ENCODE measurements around the gene ESD.

The ESD gene

DNA sequence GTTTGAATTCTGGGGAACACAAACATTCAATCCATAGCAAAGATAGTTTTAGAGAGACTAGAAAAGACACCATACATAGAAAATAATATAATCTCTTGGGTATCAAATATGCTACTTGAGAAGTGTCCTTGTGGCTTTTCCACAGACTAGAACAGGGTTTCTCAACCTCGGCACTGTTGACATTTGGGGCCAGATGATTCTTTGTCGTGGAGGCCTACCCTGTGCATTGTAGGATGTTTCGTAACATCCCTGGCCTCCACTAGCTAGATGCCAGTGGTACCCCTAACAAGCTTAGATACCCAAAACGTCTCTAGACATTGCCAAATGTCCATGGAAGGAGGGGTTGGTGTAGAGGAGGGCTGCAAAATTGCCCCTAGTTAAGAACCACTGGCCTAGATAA lies 2.2 kb upstream of the ESD start:
- TF ChIP-seq, protein P1, sequence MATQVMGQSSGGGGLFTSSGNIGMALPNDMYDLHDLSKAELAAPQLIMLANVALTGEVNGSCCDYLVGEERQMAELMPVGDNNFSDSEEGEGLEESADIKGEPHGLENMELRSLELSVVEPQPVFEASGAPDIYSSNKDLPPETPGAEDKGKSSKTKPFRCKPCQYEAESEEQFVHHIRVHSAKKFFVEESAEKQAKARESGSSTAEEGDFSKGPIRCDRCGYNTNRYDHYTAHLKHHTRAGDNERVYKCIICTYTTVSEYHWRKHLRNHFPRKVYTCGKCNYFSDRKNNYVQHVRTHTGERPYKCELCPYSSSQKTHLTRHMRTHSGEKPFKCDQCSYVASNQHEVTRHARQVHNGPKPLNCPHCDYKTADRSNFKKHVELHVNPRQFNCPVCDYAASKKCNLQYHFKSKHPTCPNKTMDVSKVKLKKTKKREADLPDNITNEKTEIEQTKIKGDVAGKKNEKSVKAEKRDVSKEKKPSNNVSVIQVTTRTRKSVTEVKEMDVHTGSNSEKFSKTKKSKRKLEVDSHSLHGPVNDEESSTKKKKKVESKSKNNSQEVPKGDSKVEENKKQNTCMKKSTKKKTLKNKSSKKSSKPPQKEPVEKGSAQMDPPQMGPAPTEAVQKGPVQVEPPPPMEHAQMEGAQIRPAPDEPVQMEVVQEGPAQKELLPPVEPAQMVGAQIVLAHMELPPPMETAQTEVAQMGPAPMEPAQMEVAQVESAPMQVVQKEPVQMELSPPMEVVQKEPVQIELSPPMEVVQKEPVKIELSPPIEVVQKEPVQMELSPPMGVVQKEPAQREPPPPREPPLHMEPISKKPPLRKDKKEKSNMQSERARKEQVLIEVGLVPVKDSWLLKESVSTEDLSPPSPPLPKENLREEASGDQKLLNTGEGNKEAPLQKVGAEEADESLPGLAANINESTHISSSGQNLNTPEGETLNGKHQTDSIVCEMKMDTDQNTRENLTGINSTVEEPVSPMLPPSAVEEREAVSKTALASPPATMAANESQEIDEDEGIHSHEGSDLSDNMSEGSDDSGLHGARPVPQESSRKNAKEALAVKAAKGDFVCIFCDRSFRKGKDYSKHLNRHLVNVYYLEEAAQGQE (IDR thresholded peaks at IDR 0.05; ENCODE audit: low read depth): no peak
- TF ChIP-seq FOXM1 (IDR thresholded peaks at IDR 0.05; ENCODE audit: borderline replicate concordance, low read depth): no peak
- TF ChIP-seq EGR1 (IDR thresholded peaks at IDR 0.05): no peak
- TF ChIP-seq RAD21 (IDR thresholded peaks at IDR 0.05; ENCODE audit: low read depth): no peak
- TF ChIP-seq CEBPB (IDR thresholded peaks at IDR 0.05): no peak
- no peak for TF ChIP-seq YY1 (IDR thresholded peaks at IDR 0.05; ENCODE audit: low read depth)
- TF ChIP-seq, protein P2, sequence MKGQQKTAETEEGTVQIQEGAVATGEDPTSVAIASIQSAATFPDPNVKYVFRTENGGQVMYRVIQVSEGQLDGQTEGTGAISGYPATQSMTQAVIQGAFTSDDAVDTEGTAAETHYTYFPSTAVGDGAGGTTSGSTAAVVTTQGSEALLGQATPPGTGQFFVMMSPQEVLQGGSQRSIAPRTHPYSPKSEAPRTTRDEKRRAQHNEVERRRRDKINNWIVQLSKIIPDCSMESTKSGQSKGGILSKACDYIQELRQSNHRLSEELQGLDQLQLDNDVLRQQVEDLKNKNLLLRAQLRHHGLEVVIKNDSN (IDR thresholded peaks at IDR 0.05): no peak
- no peak for TF ChIP-seq TAF1 (IDR thresholded peaks at IDR 0.05; ENCODE audit: low read depth)
- TF ChIP-seq EP300 (IDR thresholded peaks at IDR 0.05; ENCODE audit: borderline replicate concordance): no peak
- TF ChIP-seq NFIC (IDR thresholded peaks at IDR 0.05): no peak
- no peak for TF ChIP-seq TEAD4 (IDR thresholded peaks at IDR 0.05)
- no peak for TF ChIP-seq ZBTB7A (IDR thresholded peaks at IDR 0.05; ENCODE audit: low read depth)
- TF ChIP-seq, protein P3, sequence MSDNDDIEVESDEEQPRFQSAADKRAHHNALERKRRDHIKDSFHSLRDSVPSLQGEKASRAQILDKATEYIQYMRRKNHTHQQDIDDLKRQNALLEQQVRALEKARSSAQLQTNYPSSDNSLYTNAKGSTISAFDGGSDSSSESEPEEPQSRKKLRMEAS (IDR thresholded peaks at IDR 0.05): no peak
- no peak for TF ChIP-seq TCF12 (IDR thresholded peaks at IDR 0.05; ENCODE audit: low read depth)
- TF ChIP-seq CREB1 (IDR thresholded peaks at IDR 0.05; ENCODE audit: low read depth): no peak

DNA sequence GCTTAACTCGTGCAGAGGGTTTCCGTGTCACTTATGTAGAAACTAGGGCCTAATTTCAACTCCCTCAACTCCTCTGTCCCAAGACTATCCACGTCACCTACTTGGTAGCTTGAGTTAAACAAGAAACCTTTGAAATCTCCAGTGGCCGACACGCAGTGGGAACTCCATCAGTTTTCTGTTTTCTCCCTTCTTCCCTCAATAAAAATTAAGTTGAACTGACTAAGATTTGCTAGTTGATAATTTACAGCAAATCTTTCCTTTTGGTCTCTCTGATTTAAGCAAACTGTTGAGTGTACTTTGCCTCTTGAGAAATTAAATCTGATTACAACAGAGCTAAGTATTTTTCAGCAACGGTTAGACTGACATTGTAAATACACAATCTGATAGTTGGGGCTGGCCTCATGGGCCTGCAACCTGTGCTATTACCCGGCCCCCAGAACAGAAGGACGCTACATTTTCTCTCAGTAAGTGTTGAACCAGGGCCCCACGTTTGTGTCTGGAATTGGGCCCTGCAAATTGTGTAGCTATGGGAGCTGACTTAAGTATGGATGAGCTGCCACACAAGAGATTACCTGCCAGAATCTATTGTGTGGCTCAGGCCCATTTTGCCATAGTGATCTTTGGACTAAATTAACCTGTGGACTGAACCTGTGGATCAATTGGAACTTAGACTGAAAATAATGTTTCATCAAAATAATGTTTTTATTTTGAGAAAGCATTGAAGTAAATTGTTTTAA lies 708 bp upstream of the ESD start:
- TF ChIP-seq FOXM1 (IDR thresholded peaks at IDR 0.05; ENCODE audit: borderline replicate concordance, low read depth) (no peak), RAD21 (IDR thresholded peaks at IDR 0.05; ENCODE audit: low read depth) (no peak), ZBTB7A (IDR thresholded peaks at IDR 0.05; ENCODE audit: low read depth) (no peak), TAF1 (IDR thresholded peaks at IDR 0.05; ENCODE audit: low read depth) (no peak), NFIC (IDR thresholded peaks at IDR 0.05) (no peak), CEBPB (IDR thresholded peaks at IDR 0.05) (no peak), YY1 (IDR thresholded peaks at IDR 0.05; ENCODE audit: low read depth) (no peak), TCF12 (IDR thresholded peaks at IDR 0.05; ENCODE audit: low read depth) (no peak), EP300 (IDR thresholded peaks at IDR 0.05; ENCODE audit: borderline replicate concordance) (no peak)
- TF ChIP-seq, protein P2 (IDR thresholded peaks at IDR 0.05): no peak
- TF ChIP-seq, protein P3 (IDR thresholded peaks at IDR 0.05): no peak

DNA sequence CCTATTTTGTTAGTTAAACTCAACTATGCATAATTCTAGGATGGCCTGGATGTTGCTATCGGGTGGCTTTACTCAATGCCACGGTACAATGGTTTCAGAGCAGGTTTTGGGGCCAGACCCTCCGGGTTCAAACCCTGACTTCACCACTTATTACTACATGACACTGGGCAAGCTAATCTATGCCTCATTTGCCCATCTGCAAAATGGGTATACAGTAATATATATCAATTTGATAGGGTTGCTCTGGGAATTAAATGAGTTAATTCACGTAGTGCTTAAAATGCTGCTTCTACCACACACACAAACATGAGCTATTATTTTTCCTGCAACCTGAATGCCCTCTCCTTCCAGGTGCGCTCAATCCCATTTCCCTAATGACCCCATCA lies 839 bp downstream of the ESD start:
- TF ChIP-seq, protein P1 (IDR thresholded peaks at IDR 0.05; ENCODE audit: low read depth): no peak
- TF ChIP-seq, protein P2 (IDR thresholded peaks at IDR 0.05): no peak
- TF ChIP-seq TCF12 (IDR thresholded peaks at IDR 0.05; ENCODE audit: low read depth) (no peak), CREB1 (IDR thresholded peaks at IDR 0.05; ENCODE audit: low read depth) (no peak), TAF1 (IDR thresholded peaks at IDR 0.05; ENCODE audit: low read depth) (no peak), EP300 (IDR thresholded peaks at IDR 0.05; ENCODE audit: borderline replicate concordance) (no peak), ZBTB7A (IDR thresholded peaks at IDR 0.05; ENCODE audit: low read depth) (no peak), FOXM1 (IDR thresholded peaks at IDR 0.05; ENCODE audit: borderline replicate concordance, low read depth) (no peak), RAD21 (IDR thresholded peaks at IDR 0.05; ENCODE audit: low read depth) (no peak), EGR1 (IDR thresholded peaks at IDR 0.05) (no peak), CEBPB (IDR thresholded peaks at IDR 0.05) (no peak), YY1 (IDR thresholded peaks at IDR 0.05; ENCODE audit: low read depth) (no peak), TEAD4 (IDR thresholded peaks at IDR 0.05) (no peak), NFIC (IDR thresholded peaks at IDR 0.05) (no peak)
- TF ChIP-seq, protein P3 (IDR thresholded peaks at IDR 0.05): no peak

DNA sequence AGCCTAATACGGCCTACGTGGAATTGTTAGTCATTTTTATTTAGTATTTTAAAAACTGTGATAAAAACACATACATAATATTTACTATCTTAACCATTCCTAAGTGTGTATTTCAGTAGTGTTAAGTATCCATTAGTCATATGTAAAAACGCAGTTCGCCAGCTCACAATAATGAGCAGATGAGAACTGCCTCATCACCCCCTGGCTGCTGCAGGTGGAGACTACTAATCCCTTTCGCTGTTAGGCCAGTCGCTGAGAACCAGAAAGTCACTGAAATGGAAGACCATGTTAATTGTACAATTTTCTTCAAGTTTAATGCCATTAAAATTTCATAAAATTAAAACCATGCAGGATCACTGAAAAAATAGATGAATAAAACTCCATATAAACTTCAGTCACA lies 1.6 kb downstream of the ESD start:
- TF ChIP-seq, protein P1 (IDR thresholded peaks at IDR 0.05; ENCODE audit: low read depth): no peak
- TF ChIP-seq CREB1 (IDR thresholded peaks at IDR 0.05; ENCODE audit: low read depth): no peak
- TF ChIP-seq, protein P3 (IDR thresholded peaks at IDR 0.05): no peak
- TF ChIP-seq TEAD4 (IDR thresholded peaks at IDR 0.05): no peak
- no peak for TF ChIP-seq EGR1 (IDR thresholded peaks at IDR 0.05)

Data from Ishikawa (cell line).